CMK (cell line): Measurements from ENCODE around the gene CMIP.

Experiments used
- DNase-seq: peaks from one replicate; pipeline ENCODE4 v3.0.0-alpha.2; 2010; ENCODE audit warnings: low read depth

The CMIP gene

DNA sequence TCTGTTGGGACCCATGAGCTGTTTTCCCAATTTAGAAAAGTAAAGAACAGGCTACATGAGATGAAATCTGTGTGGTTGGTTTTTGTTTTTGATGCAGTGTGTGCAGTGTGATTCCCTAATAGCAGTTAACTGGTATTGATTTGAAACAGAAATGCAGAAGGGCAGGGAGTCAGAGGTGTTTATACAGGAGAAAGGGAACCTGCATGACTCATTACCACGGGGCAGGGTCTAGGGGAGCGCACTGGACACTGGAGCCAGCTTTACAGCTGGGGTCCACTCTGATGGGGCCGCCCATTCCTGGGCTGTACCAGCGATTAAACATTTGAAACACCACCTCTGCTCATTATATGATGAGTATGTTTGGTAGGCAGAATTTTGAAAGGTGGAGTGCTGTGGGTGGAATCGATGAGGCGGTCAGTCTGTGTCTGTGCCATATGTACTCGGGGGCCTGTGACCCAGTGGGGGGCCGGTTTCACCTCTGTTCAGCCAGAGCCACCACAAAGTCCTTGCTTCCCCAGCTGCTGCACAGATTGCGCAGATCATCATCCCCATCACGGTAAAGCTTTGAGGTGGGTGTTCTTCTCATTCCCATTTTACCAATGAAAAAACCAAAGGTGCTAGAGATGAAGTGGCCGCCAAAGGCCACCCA, 142.5 kb downstream of the CMIP start:
- no peak for DNase-seq

DNA sequence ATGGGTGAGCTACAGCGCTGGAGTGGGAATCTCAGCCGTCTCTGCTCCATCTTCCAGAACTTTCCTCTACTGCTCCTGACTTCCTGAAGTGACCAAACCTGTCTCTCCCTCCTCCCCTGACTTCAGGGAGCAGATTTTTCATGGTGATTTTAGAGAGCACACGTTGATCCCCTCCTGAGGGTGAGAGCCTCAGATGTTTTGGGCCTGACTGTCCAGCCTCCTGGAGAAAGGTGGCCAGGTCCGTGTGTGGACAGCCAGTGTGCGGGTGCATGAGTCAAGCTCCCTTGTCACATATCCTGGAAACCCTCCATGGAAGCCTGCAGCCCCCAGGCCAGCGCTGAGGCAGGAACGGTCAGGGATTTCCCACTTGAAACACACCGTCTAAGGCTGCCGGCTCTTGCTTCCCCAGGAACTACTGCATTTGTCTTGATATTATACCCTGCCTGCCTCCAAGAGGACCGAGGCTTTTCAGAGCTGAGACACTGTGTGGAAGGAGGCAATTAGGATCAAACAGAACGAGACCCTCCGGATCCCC, 143.1 kb downstream of the CMIP start:
- no peak for DNase-seq

GRCh38 chr16:81588326-81589081, 143.9 kb downstream of the CMIP start:
- no peak for DNase-seq

DNA sequence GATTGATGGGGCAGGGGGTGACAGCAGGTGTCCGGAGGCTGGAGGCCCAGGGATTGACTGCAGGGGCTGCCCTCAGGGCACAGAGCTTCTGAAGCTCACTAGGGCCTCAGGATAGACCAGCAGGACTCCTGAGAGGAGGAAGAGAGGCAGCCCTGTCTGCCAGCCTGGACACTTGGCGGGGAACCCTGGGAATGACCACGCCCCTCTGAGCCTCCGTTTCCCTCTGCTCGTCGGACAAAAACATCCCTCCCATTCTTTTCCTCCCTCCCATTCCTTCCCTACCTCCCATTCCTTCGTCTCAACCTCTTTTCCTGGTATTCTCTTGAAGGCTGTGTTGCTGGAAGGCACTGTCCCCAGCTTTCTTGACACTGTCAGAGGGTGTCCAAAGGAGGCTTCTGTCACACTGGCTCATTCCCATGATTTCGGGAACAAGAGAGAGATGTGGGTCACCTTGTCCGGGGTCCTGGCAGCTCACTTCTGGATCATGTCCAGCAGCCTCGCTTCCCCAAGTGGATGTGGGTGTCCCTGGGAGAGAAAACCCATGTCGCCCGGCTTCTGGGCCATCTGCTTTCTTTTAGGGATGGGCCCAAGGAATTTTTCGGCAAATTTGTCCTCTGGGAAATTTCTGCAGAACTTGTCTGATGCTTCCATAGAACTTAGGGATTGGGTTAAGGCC, 145.5 kb downstream of the CMIP start:
- DNase-seq = no peak

DNA sequence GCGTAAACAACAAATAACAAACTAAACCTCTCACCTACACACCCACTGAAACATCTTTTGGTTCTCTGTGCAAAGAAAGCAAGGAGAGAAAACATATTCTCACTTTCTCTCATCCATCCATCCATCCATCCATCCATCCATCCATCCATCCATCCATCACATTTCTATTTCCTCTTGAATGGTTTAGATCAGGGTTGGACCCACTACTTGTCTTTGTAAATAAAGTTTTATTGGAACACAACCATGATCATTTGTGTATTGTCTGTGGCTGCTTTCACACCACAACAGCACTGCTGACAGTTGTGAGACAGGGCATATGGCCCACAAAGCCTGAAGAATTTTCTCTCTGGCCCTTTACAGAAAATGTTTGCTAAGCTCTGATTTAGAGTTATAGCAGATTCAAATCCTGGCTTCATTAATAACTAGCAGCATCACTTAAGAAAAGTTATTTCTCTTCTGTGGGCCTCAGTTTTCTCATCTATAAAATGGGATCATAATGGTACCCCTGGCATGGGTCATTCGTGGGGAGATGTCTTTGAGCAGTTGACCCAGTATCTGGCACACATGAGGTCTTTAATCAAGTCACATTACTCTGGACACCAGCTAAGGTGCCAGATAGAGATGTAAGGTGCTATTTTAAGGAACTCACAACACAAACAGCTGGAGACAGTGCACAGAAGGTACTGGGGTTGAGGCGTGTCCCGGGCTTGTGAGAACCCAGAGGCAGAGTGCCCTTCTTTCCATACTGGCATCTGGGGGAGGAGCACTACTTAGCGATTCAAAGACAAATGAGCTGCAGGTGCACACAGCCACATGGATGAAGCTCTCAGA, 146.3 kb downstream of the CMIP start:
- DNase-seq = no peak

DNA sequence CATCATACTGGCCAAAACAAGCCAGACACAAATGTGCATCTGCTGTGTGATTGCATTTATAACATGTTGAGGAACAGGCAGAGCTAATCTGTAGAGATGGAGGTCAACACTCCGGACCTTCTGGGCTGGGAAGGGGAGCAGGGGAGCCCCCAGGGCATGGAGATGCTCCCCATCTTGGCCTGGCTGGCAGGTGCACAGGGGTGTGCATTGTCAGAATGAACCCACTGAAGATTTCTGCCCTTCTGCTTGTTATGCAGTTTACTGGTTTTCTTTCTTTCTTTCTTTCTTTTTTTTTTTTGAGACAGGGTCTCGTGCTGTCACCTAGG, 146.9 kb downstream of the CMIP start:
- no peak for DNase-seq

- no peak for DNase-seq
Observed at GRCh38 chr16:81592353-81592866, 147.8 kb downstream of the CMIP start.

- DNase-seq = no peak
Observed at GRCh38 chr16:81593481-81593880, 148.9 kb downstream of the CMIP start.

GRCh38 chr16:81595629-81596292, 151.2 kb downstream of the CMIP start:
- DNase-seq = no peak

DNA sequence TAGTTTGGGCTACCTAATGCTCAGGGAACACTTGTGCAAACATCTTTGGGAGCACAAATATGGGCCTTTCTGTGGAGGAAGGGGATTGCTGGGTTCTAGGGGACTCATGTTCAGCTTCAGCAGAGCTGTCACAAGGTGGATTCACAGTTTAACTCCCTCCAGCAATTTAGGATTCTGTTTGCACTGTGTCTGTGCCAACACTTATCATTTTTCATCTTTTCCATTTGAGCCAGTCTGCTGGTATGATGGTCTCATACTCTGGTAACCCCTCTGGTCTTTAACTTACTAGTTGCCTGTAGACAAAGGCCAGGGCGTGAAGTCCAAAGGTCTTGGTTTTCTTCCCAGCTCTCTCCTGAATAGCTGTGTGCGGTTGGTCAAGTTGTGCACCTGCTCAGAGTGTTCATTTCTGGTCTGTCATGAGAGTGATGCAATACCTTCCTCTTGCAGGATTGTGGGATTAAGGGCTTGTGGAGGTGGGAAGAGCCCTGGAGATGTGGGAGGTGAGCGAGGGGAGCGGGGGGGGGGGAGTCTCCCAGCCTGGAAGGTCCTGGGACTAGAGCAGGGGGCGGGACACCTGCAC, 152.6 kb downstream of the CMIP start:
- no peak for DNase-seq

DNA sequence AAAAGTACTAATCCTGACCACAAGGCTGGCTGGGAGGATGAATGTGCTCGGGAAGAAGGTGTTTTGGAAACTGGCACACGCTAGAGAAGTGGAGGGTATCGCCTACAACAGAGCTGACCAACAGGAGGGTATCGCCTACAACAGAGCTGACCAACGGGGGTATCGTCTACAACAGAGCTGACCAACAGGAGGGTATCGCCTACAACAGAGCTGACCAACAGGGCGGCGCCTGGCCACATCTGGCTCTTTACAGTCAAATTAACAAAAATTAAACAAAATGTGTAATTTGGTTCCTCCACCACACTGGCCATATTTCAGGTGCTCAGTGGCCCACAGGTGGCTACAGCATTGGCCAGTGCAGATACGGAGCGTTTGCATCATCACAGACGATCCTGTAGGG, 153.5 kb downstream of the CMIP start:
- DNase-seq = no peak

GRCh38 chr16:81599034-81599744, 154.6 kb downstream of the CMIP start:
- DNase-seq = no peak

GRCh38 chr16:81600275-81600674, 155.7 kb downstream of the CMIP start:
- no peak for DNase-seq

DNA sequence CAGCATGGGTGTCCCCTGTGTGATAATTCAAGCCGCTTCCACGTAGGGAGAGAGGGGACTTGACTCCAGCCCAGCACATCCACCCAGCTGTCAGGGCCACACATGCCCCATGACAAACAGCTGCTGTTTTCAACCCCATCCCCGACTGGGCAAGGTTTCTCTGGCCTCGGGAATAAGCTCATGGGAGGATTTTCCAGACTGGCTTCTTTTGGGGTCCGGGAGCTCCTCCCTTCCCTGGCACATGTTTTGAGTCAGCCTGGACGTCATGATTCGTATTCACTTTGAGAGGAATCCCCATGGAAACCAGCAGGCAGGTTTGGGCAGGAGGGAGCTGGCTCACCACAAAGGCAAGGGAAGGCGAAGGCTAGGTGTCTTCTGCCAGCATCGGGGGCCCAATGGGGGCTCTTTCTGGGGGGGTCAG, 156.4 kb downstream of the CMIP start:
- DNase-seq = no peak

DNA sequence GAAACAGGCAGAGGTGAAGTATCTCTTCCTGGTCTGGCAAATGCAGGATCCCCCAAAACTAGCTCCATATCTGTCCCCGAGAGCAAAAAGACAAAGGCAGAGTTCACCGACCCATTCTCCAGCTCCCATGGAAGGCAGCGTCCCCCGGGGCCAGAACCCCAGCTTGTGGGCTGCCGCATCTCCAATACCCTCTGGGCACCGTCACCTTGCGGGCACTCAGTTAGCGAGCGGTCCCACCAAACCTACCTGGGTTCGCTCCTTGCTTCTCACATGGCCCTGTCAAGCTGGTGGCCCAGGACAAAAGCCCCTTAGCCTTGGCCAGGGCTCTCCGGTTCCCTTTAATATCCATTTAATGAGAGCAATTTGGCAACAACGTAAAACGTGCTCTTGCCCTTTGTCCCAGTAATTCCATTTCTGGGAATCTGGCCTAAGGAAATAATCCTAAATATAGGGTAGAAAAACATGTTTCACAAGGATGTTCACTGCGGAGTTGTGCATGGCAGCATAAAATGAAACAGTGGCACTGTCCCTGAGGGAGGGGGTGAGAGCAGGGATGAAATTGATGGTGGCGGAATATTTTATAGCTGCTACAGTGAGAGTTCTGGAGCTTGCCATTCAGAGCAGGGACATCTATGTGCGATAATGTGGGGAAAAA, 157.1 kb downstream of the CMIP start:
- DNase-seq = no peak

DNA sequence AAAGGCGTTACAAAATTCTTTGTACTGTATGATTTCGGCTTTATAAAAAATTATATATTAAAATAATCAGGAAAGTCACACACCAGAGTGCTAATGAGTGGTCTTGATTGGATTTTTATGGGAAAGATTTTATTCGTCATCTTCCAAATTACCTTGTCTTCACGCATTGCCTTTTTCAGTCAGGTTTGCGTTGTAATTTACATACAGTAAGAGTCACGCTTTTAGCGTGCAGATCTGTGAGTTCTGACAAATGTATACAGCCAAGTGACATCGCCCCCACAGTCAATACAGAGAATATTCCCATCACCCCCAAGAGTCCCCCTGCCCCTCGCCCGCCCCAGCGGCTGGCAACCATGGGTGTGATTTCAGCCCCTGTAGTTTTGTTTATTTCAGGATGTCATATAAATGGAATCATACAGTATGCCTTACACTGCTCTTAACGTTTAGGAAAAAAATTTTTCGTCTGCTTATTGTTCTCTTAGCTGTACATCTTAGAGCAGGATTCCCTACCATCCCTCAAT, 157.7 kb downstream of the CMIP start:
- no peak for DNase-seq

- DNase-seq = no peak
Observed at GRCh38 chr16:81602792-81603191, 158.2 kb downstream of the CMIP start.

DNA sequence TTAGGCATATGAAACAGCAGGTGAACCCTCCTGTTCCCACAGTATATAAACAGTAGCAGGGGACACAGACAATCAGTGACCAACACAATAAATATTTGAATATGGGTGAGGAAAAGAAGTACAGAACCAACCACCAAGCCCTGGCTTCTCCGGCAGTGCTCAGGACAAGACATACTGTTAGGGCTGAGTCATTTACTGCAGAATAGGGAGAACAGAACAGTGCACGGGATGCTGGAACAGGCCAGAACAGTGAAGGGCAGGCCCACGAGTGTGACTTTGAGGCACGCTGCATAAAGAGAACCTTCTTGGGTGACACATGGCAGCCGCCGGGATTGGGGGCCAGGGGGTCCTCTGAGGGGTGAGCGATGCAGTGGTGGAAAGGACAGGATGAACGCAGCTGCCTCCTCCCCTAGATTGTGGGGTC, 160.4 kb downstream of the CMIP start:
- DNase-seq = no peak

GRCh38 chr16:81606039-81606438, 161.4 kb downstream of the CMIP start:
- no peak for DNase-seq

- no peak for DNase-seq
Observed at GRCh38 chr16:81607006-81607405, 162.4 kb downstream of the CMIP start.
